SK-N-MC (cell line): ENCODE data around the gene RBMS1.
"Not testable (repeated sequence)": the region's sequence is repeated elsewhere in the genome, so short reads cannot be mapped to it uniquely, and the experiment has no call there.

ENCODE experiments used
- DNase-seq: peaks from one replicate; pipeline ENCODE4 v3.0.0-alpha.2; 2011; ENCODE audit warnings: low read depth, low spot score
- H3K27ac ChIP-seq: fragments of 200-600 bp; sonication (generic); 2 replicates; pipeline ENCODE4 v1.5.1; 2016; ENCODE audit warnings: mixed run types
- H3K36me3 ChIP-seq: fragments of 200-600 bp; sonication (generic); 2 replicates; pipeline ENCODE4 v1.6.1; 2017; ENCODE audit warnings: antibody characterized with exemption, low read length, mixed read lengths; ENCODE audit not compliant: insufficient read depth
- H3K4me3 ChIP-seq: fragments of 200-600 bp; sonication (generic); 2 replicates; pipeline ENCODE4 v1.5.1; 2016
- H3K9ac ChIP-seq: fragments of 200-600 bp; sonication (generic); 2 replicates; pipeline ENCODE4 v1.8.0; 2017; ENCODE audit warnings: mixed run types, mixed read lengths; ENCODE audit not compliant: insufficient read length
- H3K9me3 ChIP-seq: fragments of 200-600 bp; sonication (generic); 2 replicates; pipeline ENCODE4 v1.6.1; 2017; ENCODE audit warnings: low read depth, mild to moderate bottlenecking, antibody characterized with exemption, low read length, moderate library complexity, mixed read lengths
- EZH2 ChIP-seq: fragments of 200-600 bp; sonication (generic); IDR thresholded peaks from one replicate; pipeline ENCODE4 v1.6.1; 2017; ENCODE audit warnings: antibody characterized with exemption
- FOXP2 ChIP-seq: optimal IDR thresholded peaks from 2 replicates; pipeline ENCODE3; 2011; ENCODE audit warnings: mild to moderate bottlenecking, moderate library complexity; ENCODE audit not compliant: insufficient read depth; ENCODE audit errors: extremely low read length, control extremely low read depth
- POLR2AphosphoS5 ChIP-seq: IDR thresholded peaks from 2 replicates; pipeline ENCODE4 v1.6.1; 2012; ENCODE audit warnings: mild to moderate bottlenecking, low read depth, low read length, borderline replicate concordance

Gene RBMS1

DNA sequence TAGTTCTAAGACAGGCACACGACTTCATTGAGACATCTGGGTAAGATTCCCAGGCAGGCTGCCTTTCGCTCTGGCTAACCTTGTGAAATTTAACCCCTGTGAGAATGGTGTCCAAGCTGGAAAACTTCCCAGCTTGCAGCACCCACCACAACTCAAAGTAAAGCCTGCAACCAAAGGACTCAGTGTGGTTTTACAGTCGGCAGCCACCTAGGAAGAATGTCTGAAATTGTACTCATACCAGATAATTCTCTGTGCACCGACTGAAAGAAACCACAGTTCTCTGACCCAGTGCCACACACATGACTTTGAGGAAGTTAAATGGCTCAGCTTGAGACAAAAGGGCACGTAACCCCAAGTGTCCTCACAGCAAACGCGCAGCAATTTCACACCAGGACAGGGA is 125.7 kb downstream of the RBMS1 start:
- no peak for DNase-seq

DNA sequence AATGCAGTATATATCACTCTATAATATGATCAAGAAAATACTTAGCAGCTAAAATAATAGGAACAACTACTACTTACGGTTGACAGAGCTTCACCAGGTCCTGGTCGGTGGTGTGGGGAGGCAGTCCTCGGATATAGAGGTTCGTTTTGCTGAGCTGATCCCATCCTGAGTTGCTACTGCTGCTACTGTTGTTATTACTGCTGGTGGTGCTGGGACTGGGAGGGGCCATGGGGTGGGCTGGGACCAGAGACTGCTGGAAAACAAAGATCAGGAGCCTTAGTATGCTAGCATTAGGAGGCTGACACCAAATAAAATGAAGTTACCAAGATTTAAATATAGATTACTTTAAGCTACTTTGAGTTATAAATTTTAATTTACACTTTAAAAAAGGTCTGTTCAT is 126.5 kb downstream of the RBMS1 start:
- H3K4me3 ChIP-seq, H3K9me3 ChIP-seq, H3K9ac ChIP-seq, H3K27ac ChIP-seq, DNase-seq, H3K36me3 ChIP-seq: not testable (repeated sequence)

More for the DNA sequence above, 125.7 kb downstream of the RBMS1 start:
- H3K9me3 ChIP-seq = no peaks in the 10 kb centered on the region
- no peak overlapping the region for H3K4me3 ChIP-seq
- no peak for TF ChIP-seq EZH2
- TF ChIP-seq FOXP2 = no peak
- no peak for TF ChIP-seq POLR2AphosphoS5
- H3K36me3 ChIP-seq = peaks cover 4% of the 10 kb centered on the region; the same call in 1 of the 2 replicates
- H3K27ac ChIP-seq = no peak overlapping the region
- H3K9ac ChIP-seq = no peak overlapping the region

GRCh38 chr2:160366474-160366873 is 127.1 kb downstream of the RBMS1 start:
- DNase-seq = no peak
- Histone ChIP-seq H3K9me3 (no peaks in the 10 kb centered on the region), H3K36me3 (peaks cover 4% of the 10 kb centered on the region; the same call in 1 of the 2 replicates), H3K27ac (no peak overlapping the region), H3K9ac (no peak overlapping the region), H3K4me3 (no peak overlapping the region)
- no peak for TF ChIP-seq EZH2
- TF ChIP-seq FOXP2 = no peak
- TF ChIP-seq POLR2AphosphoS5 = no peak

DNA sequence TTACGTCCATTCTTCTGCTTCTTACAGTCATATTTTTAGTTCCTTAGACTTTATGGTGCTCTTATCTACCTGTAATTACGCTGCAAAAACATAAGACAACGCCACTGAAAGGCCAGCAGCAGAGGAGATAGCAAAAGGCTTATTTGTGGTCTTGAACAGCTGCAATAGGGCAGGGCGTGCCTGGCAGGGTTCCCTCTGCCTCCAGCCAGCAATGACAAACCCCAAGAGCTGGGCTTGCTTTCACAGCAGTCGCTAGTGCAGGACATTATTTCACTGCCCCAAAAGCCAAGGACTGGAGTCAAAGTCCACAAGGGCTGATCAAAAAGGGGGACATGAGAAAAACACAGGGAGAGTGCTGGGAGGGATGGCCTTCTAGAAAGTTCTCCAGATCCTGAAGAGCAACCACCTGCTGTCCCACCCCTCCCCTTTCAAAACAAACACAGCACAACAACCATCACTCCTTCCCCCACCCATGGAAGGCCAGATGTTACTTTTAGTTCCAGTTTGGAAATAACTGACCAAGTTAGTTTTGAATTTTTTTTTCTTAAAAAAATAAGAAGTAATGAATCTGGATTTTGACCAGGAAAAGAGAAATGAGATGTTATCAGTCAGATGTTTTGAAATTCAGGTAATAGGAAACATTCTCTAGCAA is 127.8 kb downstream of the RBMS1 start:
- Histone ChIP-seq H3K4me3 (no peak overlapping the region), H3K36me3 (peaks cover 4% of the 10 kb centered on the region; the same call in 1 of the 2 replicates), H3K27ac (no peak overlapping the region), H3K9me3 (no peaks in the 10 kb centered on the region), H3K9ac (no peak overlapping the region)
- TF ChIP-seq FOXP2 (no peak), POLR2AphosphoS5 (no peak), EZH2 (no peak)
- DNase-seq = no peak

DNA sequence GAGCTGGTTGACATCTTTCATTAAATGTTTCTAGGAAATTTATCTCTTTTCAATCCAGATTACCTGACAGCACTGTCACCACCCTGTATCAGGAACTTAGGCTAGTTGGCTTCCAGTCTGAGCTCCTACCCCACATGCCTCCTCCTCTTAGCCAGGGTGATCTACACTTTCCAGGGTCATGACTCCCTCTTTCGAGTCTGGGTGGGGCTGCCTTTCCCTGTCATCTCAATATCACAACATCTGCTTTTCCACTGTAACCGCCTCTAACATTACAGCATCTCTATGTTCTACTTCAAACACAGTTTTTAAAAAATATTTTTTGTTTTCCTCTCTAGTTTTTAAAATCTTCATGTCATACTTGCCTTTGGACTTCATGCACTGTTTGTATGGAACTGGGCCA is 129.2 kb downstream of the RBMS1 start:
- H3K4me3 ChIP-seq = no peak overlapping the region

GRCh38 chr2:160363961-160364360 is 129.6 kb downstream of the RBMS1 start:
- peaks cover 4% of the 10 kb centered on the region; the same call in 1 of the 2 replicates for H3K36me3 ChIP-seq
- no peak for TF ChIP-seq EZH2
- no peak overlapping the region for H3K27ac ChIP-seq
- H3K9me3 ChIP-seq = no peaks in the 10 kb centered on the region
- no peak overlapping the region for H3K4me3 ChIP-seq
- no peak for DNase-seq
- no peak overlapping the region for H3K9ac ChIP-seq

More for the DNA sequence above, 129.2 kb downstream of the RBMS1 start:
- Histone ChIP-seq H3K9me3 (no peaks in the 10 kb centered on the region), H3K27ac (no peak overlapping the region), H3K9ac (no peak overlapping the region), H3K36me3 (peaks cover 4% of the 10 kb centered on the region; the same call in 1 of the 2 replicates)
- no peak for TF ChIP-seq EZH2
- TF ChIP-seq POLR2AphosphoS5 = no peak
- TF ChIP-seq FOXP2 = no peak
- DNase-seq = no peak

DNA sequence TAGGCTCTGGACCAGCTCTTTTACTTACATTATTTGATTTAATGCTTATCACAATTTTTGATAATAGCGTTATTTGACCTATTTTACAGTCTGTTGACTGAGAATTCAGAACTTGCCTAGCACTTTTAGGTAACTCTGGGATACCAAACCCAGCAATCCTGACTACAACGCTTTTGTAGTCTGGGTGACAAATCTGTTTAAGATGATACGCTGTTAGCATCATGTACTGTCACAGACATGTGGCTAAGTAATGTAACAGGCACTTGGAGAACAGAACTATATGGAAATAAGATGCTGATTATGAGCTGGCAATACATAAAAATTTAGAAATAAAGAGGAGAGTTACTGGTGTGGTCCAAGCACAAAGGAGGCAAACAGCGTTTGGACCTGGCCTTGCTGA is 130.6 kb downstream of the RBMS1 start:
- TF ChIP-seq EZH2 = no peak
- no peak for TF ChIP-seq POLR2AphosphoS5
- TF ChIP-seq FOXP2 = no peak
- no peak for DNase-seq
- no peak overlapping the region for H3K27ac ChIP-seq
- H3K9me3 ChIP-seq = no peaks in the 10 kb centered on the region
- no peak overlapping the region for H3K4me3 ChIP-seq
- no peak overlapping the region for H3K9ac ChIP-seq
- peaks cover 4% of the 10 kb centered on the region; the same call in 1 of the 2 replicates for H3K36me3 ChIP-seq

DNA sequence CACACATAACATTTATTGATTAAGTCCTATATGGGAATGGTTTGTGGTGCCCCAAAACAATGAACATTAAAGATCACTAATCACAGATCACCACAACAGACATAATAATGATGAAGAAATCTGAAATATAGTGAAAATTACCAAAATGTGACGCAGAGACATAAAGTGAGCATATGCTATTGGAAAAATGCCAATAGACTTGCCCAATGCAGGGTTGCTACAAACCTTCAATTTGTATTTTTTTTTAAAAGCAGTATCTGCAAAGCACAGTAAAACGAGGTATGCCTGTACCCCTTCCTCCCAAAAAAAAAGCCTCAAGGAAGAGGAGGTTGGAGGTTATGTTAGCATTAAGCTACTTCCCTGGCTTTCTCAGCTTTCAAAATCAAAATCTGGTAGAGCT is 131.1 kb downstream of the RBMS1 start:
- Histone ChIP-seq H3K4me3 (no peak overlapping the region), H3K9ac (no peak overlapping the region), H3K9me3 (no peaks in the 10 kb centered on the region), H3K36me3 (peaks cover 4% of the 10 kb centered on the region; the same call in 1 of the 2 replicates), H3K27ac (no peak overlapping the region)
- no peak for DNase-seq
- TF ChIP-seq POLR2AphosphoS5 (no peak), FOXP2 (no peak), EZH2 (no peak)

DNA sequence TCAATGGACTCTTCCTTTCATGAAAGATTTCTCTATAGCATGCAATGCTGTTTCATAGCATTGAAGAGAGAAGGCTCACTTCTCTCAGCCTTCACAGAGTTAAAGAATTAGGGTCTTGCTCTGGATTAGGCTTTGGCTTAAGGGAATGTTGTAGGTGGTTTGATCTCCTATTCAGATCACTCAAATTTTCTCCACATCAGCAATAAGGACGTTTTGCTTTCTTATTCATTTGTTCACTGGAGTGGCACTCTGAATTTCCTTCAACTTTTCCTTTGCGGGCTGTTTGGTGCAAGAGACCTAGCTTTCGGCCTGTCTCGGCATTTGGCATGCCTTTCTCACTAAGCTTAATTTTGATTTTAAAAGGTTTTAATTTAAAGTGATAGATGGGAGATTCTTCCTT is 131.6 kb downstream of the RBMS1 start:
- H3K9me3 ChIP-seq = no peaks in the 10 kb centered on the region
- H3K36me3 ChIP-seq = peaks cover 4% of the 10 kb centered on the region; the same call in 1 of the 2 replicates
- TF ChIP-seq FOXP2 (no peak), EZH2 (no peak), POLR2AphosphoS5 (no peak)
- no peak overlapping the region for H3K4me3 ChIP-seq
- no peak for DNase-seq
- no peak overlapping the region for H3K27ac ChIP-seq
- H3K9ac ChIP-seq = no peak overlapping the region
